HEK293 (cell line): ENCODE measurements around the gene NLRP2B.

Source experiments
- PATZ1 ChIP-seq: fragments of 450-650 bp; formaldehyde crosslinking; IDR thresholded peaks from 2 replicates; pipeline ENCODE4 v1.5.1; 2016; ENCODE audit warnings: missing biosample characterization, missing genetic modification characterization
- ZNF292 ChIP-seq: fragments of 450-650 bp; formaldehyde crosslinking; IDR thresholded peaks from 2 replicates; pipeline ENCODE4 v1.5.1; 2016; ENCODE audit warnings: low read depth, missing biosample characterization, missing genetic modification characterization, borderline replicate concordance
- TF ChIP-seq, protein P1 (sequence below): sonication (generic); formaldehyde crosslinking; IDR thresholded peaks from 2 replicates; pipeline ENCODE4 v1.8.1; 2022; ENCODE audit warnings: mild to moderate bottlenecking, moderate library complexity, missing genetic modification reagents

GRCh38 chrX:57674861-57675260, 5.2 kb downstream of the NLRP2B start:
- TF ChIP-seq PATZ1: no peak
- TF ChIP-seq, protein P1, sequence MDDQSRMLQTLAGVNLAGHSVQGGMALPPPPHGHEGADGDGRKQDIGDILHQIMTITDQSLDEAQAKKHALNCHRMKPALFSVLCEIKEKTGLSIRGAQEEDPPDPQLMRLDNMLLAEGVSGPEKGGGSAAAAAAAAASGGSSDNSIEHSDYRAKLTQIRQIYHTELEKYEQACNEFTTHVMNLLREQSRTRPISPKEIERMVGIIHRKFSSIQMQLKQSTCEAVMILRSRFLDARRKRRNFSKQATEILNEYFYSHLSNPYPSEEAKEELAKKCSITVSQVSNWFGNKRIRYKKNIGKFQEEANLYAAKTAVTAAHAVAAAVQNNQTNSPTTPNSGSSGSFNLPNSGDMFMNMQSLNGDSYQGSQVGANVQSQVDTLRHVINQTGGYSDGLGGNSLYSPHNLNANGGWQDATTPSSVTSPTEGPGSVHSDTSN: no peak
- TF ChIP-seq ZNF292 (tag by site-specific recombination): no peak
